Measurements from ENCODE around the gene SLC17A3.

The SLC17A3 gene, protein sequence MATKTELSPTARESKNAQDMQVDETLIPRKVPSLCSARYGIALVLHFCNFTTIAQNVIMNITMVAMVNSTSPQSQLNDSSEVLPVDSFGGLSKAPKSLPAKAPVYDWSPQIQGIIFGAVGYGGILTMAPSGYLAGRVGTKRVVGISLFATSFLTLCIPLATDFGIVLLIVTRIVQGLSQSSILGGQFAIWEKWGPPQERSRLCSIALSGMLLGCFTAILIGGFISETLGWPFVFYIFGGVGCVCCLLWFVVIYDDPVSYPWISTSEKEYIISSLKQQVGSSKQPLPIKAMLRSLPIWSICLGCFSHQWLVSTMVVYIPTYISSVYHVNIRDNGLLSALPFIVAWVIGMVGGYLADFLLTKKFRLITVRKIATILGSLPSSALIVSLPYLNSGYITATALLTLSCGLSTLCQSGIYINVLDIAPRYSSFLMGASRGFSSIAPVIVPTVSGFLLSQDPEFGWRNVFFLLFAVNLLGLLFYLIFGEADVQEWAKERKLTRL

DNA sequence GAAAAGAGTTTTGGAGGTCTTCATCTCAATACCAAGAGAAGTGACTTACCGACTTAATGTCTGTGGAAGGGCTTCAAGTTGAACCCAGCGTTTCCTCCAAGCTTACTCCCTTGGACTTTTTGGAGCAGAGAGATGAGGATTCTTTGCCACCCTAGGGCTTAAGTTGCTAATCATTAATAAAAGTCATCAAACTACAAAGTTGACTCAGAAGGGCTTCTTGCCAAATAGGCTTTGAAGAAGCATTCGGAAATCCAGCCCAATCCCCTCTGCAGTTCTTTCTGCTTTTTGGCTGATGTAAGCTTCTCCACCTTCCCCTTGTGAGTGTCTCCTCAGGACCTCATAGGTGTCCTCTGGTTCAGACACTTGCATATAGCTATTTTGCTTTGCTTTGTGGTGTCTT lies at the start of gene SLC17A3:
SLC17A3 (minus strand) TSS at position 126 of the 400 bp plus-strand sequence. CDS start 5,856 bp downstream, outside the sequence.
- no peak for DNase-seq

DNA sequence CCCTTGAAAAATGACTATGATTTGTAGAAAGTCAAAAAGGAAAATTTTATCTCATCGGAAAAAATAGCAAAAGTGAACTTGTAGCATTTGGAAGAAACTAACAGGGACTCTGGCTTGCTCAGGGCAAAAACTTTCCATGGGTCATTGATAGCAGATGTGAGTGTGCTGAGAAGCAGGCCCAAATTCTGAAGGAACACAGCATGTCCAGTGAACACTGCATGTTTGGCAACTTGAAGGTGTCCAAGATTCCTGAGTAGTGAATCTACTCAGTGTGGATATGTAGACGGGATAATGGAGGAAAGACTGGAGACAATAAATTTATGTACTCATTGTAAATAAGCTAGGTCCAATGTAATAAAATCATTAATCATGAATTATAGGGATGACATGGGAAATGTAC lies 48.3 kb upstream of the SLC17A3 start:
- no peak for DNase-seq

DNA sequence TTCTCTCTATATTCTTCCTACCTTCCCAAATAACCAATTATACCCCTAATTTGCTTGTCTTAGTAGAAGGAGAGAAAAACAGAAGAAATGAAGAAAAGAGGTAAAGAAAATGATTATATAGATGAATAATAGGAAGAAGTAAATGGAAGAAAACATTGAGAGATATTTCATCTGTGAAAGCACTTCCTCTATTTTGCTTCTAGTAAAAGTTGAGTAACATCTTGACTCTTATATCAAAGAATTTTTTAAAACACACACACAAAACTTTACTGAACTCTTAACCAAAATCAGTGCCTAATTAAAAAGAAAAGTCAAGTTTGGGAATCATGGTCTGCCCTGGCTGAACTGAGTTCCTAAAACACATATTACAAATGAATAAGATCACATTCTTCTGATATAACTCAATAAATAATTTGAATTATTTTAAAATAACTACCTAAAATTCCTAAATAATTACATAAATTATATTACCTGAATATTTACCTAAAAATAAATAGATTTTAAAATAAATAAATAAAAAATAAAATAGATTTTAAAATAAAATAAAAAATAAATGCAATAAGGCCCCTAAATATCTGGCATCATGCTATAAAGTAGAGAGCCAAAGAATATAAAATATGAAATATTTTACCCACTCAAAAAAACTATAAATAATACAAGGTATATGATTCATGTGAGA lies 47.6 kb upstream of the SLC17A3 start:
- no peak for DNase-seq

DNA sequence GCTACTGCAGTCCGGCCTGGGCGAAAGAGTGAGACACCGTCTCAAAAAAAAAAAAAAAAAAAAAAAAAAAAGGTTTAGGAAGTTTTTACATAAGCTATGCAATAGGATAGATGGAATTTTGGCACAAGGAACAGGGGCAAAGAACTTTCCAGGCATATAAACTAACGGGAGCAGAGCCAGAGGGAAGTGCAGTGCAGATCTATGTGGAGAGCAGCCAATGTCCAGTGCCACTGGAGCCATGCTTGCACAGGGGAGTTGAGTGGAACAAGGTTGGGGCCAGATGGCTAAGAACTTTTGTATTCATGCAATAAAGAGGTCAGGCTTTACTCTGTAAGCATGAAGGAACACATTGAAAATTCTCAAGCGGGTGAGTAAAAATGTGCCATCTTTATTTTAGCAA lies 45.6 kb upstream of the SLC17A3 start:
- no peak for DNase-seq

DNA sequence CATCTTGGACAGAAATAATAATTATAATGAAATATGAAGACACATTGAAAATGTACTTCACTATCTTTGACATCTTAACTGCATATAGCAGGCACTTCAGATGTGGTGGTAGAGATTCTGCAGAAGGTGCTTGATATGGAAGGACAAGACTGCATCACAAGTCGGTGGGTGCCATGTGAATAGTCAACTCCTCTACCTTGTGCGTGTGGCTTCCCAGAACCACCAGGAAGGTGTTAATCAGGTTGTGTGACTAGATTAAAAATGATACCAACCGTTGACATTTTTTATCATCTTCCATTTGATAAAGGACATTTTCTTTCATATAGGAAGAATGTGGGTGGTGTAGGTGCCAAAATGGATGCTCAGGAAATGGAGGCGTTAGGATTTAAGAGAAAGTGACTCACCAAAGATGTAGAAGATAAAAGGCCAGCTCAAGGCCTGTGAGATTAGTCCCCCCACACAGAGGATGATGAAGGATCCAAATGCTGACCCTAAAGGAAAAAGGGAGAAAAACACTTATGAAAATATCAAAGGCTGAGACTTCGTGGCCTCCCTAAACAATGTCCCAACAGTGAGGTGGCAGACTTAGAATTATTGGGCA lies 44.1 kb upstream of the SLC17A3 start:
- no peak for DNase-seq

DNA sequence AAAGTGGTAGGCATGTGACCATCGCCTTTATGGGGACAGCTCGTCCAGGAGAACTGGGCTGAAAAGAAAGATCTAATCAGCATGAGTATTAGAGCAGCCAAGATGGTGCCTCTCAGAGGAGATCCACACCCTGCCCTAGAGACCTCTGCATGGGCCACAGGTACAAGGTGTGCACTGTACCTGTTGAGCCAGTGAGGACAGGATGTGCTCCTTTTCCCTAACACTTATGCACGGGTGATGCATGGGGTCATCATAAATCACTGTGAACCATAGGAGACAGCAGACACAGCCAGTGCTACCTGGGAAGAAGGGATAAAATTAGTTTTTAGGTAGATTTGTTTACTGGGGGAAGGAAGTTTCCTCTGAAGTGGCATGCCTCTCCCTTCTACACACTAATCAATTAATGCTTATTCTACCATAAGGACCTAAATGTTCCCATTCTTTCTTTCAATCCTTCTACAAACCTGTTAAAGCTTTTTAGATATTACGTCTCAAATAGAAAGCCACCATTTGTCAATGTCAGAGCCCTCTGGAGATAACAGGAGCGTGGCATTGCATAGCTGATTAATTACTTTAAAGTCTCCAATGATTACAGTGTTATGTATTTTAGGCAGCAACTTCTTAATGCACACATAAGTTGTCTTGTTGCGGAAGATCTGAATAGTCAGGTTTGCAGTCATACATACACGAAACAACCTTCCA lies 42.9 kb upstream of the SLC17A3 start:
- DNase-seq = no peak

DNA sequence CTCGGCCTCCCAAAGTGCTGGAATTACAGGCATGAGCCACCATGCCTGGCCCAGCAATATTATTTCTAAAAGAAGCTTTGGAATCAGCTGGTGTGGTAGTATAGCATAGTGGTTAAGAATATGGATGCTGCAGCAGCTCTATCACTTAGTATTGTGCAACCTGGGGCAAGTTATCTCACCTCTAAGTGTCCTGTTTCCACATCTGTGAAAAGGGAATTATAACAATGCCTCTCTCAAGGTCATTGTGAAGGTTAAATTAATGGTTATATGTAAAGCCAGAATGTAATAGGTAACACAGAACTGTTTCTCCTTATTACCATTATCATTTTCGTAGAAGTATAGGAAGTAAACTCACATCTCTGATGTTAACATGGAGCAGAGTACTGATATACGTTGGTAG lies 42.3 kb upstream of the SLC17A3 start:
- no peak for DNase-seq

DNA sequence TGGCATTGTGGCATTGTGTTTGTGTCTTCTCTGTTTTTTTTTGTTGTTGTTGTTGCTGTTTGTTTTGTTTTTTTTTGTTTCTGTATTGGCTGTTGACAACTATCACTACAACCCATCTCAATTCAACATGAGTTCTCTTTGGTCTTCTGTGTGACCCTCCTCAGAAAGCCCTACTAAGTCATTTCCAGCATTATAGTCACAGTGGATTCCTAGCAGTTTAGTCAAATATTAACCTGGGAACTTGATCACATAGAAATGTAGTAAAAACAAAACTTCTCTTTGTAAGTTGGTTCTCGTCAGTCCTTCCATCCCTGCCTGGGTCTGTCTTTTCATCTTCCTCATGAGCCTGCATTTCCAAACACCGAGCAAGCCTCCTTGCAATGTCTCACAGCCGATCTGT lies 39.7 kb upstream of the SLC17A3 start:
- no peak for DNase-seq

DNA sequence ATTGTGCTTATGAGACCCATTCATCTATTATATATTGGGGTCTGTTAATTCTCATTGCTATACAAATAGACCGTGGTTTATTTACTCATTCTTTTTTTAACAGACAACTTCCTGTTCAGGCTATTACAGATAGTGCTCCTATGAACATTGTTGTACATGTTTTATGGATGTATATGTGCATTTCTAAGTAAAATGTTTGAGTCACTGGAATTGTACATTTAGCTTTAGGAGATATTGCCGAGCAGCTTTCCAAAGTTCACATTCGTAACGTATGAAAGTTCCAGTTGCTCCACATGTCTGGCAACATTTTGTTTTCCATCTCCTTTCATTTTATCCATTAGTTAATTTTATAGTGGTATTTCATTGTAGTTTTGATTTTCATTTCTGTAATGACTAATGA lies 37.3 kb upstream of the SLC17A3 start:
- no peak for DNase-seq

DNA sequence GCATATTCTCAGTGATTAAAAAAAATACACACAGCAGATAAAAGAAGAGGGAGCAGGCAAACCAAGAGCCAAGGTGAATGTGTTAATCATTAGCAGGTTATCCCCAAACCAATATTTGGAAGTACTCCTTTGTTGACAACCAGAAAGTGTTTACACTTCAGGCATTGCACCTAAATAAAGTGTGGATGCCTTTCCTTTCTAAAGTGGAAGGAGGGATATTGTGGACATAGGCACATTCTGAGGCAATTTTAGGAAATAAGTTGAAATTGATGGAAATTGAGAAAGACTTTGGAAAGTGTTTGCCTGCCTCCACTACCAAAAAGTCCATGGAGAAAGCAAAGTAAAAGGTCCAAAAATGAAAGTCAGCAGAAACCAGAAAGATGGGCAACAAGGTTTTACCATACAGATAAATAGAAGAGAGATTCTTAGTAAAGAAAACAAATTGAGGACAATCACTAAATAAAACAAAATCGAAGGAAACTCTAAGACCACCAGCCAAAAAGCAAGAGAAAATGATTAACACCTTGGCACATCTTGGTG lies 33.5 kb upstream of the SLC17A3 start:
- no peak for DNase-seq

DNA sequence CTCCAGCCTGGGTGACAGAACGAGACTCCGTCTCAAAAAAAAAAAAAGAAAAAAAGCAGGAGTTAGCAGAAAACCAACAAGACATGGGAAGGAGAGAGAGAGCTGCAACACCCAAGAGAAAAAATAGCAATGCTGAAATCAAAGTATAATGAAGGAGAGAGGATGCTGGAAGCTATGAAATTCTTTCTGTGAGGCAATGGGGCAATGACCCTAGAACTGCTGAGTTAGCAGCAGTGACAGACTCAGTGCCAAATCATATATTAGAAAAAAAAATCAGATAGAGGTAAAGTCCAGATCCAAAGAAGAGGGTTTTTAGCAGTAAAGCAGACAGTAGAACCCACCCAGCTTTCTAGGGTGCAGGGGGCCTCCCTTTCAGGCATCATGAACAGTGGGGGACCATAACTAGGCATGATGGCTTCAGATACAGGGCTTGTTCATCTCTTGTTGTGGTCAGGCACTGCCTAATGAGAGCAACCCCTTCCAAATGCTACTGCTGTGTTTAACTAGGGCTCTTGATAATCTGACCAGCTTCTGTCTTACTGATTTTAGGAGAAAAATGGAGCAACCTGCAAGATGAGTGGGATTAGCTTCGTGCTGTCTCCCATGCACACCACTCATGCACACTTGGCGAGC lies 29.5 kb upstream of the SLC17A3 start:
- no peak for DNase-seq

DNA sequence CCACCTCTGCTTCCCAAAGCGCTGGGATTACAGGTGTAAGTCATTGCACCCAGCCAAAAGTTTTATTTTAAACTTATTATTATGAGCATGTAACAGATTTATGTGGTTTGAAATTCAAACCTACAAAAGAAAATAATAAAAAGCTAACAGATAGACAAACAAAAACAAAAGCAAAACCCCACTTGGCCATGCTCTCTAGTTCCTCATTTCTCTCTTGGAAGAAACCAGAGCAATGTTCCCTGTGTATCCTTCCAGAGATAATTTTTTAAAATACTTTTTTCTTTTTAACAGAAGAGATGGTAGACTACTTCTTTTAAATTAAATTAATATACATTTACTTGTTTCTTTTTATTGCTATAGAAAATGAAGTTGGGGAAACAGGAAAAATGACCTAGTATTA lies 28.0 kb upstream of the SLC17A3 start:
- DNase-seq = peak; percentile 26

DNA sequence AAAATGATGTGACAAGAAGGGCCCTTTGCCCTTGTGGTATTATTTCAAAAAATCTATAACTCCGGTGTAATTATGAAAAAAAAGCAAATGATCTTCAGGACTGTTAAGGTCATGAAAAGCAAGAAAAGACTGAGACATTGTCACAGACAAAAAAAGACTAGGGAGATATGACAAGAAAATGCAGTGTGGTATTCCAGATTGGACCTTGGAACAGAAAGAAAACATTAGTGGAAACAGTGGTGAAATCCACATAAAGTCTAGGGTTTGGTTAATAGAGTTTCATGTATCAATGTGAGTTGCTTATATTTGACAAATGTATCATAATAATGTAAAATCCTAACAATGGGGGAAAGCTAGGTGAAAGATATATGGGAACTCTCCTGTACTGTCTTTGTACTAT lies 26.8 kb upstream of the SLC17A3 start:
- DNase-seq = no peak

DNA sequence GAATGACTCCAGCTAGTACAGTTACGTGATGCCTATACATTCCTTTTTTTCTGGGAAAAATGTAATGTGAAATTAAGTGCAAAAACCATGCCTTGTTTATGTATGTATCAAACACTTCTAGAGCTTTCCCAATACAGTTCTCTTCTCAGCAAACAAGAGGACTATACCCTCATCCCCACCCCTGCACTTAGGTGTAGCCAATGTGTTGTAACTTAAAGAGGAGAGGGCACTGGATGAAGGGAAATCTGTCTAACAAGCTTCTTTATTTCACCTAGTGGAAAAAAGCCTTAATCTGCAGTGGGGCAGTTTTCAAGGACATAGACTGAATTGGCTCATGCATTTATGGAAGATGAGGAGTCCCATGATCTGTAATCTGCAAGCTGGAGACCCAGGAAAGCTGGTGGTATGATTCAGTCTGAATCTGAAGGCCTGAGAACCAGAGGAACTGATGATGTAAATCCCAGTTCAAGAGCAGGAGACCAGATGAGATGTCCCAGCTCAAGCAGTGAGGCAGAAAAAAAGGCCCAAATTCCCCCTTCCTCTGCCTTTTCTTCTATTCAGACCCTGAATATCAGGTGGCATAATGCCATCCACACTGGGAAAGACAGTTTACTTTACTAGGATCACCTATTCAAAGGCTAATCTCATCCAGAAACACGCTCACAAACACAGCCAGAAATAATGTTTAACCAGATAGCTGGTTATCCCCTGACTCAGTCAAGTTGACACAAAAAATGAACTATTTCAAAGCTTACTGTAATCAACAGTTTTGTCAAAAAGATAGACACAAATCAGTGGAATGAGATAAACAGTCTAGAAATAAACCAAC lies 25.8 kb upstream of the SLC17A3 start:
- DNase-seq = no peak

DNA sequence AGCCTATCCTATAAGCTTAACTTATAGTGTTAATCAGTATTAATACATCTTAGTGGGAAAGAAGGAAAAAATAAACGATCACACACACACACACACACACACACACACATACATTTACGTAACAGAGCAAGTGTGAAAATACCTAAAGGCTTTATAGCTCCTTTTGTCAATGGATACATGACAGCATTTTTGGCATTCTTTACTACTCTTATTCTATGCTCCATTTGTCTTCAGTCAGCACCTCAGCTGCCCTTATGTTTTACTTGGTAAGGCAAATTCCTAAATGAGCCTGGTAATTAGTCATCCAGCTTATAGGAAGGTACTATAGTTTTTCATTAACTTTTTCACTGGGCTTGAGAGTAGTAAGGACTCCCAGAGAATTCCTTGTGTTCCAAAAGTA lies 25.1 kb upstream of the SLC17A3 start:
- DNase-seq = no peak

DNA sequence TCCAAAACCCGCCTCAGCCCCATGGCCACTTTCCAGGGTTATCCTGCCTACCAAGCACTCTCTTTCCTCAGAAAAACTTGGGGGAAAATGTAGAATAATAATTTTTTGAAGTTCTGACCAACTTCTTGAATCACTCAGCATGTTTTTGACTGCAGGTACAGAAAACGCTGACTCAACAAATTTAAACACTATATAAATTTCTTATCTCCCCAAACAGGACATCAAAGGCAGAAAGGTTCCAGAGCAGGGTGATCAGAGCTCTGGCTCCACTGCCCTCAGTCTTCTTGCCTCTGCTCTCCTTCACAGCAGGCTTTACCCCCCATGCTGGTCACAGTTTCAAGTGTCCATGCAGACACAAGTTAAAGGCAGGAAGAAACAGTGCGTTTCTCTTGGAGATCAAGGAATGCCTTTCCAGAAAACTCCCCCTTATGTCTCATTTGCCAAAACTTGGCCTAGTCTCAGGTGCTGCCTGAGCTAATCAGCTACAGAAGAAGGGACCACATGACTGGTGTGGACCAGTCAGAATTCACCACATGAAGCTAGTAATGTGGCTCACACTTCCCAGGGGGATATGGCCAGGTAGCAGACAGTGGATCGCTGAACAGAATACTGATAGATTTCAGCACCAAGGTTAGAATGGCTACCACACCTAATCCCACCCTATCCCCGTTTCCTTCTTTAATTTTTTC lies 24.4 kb upstream of the SLC17A3 start:
- no peak for DNase-seq

DNA sequence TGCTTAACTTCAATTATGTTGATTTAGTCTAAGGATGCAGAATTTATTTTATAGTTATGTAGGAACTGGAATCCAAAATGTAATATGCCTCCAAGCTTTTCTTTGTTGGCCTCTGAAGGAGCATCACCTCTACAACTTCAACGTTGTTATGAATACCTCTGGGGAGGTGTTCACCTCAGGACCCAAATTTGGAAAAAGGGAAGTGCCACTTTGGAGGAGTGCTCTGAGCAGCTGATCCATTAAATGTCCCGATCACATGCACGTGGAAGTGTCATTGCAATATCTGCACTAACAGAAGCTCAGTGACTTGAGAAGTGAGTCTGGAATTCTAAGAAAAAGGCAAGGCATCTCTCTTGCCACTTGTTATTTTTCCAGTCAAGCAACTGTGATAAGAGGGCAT lies 22.2 kb upstream of the SLC17A3 start:
- no peak for DNase-seq

DNA sequence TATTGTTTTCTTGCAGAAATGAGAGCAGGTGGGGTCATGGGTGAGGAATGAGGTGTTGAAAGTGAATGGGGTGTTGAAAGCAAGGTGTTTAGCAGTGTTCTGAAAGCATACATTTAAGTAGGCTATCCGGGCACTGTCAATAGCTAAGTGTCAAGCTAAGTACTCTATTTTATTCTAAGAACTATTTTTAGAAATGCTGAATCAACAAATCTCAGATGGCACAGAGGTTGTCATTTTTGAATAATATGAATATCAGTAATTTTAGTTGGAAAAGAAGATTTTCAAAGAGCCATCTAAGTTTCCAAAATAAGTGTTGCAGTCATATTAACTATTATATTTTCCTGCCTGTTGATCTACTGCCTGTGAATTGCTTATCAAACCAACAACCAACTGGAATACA lies 21.7 kb upstream of the SLC17A3 start:
- DNase-seq = no peak

DNA sequence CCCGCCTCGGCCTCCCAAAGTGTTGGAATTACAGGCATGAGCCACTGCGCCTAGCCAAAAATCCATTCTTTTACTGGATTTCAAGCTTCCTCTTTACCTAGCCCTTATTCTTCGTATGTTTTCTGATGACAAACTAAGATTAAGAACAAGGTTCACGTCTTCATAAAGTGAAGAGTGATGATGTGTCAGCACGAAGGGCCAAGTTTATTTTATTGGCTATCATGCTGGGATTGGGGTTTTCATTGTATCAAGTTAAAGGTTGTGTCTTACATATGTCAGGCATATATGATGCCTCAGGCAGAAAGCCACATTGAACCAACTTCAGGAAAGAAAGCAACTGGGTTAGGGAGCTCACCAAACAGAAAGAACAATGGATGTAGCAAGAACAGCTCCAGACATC lies 19.7 kb upstream of the SLC17A3 start:
- DNase-seq = no peak

DNA sequence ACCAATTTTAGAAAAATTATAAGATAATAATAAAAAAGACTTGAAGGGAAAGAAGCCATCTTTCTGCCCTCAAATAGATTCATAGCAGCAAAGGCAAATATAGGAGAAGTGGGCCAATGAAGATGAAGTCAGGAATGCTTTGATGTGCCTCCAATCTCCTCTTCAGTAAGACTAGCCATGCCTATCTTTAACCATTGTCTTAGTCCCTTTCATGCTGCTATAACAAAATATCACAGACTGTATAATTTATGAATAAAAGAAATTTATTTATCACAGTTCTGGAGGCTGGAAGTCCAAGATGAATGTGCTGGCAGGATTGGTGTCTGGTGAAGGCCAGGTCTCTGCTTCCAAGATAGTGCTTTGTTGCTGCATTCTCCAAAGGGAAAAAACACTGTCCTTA lies 18.8 kb upstream of the SLC17A3 start:
- DNase-seq = no peak
